Astrocyte (in vitro differentiated cells and primary cell): ENCODE measurements around the gene DOCK1.

Experiments
- EZH2 ChIP-seq: IDR thresholded peaks from 2 replicates; pipeline ENCODE4 v1.6.1; 2012; ENCODE audit warnings: mild to moderate bottlenecking, low read length, inconsistent platforms; ENCODE audit not compliant: insufficient read depth
- TF ChIP-seq, protein P1 (sequence below): IDR thresholded peaks from 2 replicates; pipeline ENCODE4 v1.5.1; 2011; ENCODE audit warnings: low read depth, mild to moderate bottlenecking, inconsistent platforms, low read length, moderate library complexity; ENCODE audit not compliant: insufficient read depth

DNA sequence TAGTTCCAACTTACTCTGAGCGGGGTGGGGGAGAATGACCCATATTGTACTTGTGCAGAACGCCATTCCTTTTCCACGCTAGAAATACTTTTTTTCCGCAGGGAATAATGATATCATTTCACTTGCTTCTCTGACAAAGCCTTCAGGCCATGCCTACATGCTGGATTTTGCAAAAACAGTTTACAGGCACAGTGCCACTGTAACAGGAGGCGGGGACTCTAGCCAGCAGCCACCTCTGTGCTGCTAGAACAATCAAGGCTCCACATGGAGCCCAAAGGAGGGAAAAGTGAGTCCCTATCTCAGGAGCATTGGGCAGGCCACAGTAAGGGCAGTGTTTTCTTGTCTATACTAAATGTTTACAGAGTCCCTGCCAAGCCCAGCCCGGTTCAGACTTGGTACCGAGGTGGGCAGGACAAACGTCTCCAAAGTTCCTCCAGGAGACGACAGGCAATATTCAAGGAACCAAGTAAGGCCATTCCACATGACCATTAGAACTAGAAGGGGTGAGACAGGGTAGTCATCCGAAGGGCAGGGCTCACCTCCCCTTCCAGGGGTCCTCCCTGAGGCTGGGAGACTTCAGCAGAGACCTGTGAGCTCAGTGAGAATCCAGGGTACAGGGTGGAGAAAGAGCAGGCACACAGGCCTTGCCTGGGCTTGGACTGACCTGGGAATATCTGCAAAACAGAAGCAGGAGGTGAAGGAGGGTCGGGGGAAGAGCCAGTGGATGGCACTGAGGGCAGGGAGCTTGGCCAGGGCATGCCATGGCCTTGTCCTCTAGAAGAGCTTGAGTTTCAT is 553.0 kb downstream of the DOCK1 start:
- TF ChIP-seq, protein P1, sequence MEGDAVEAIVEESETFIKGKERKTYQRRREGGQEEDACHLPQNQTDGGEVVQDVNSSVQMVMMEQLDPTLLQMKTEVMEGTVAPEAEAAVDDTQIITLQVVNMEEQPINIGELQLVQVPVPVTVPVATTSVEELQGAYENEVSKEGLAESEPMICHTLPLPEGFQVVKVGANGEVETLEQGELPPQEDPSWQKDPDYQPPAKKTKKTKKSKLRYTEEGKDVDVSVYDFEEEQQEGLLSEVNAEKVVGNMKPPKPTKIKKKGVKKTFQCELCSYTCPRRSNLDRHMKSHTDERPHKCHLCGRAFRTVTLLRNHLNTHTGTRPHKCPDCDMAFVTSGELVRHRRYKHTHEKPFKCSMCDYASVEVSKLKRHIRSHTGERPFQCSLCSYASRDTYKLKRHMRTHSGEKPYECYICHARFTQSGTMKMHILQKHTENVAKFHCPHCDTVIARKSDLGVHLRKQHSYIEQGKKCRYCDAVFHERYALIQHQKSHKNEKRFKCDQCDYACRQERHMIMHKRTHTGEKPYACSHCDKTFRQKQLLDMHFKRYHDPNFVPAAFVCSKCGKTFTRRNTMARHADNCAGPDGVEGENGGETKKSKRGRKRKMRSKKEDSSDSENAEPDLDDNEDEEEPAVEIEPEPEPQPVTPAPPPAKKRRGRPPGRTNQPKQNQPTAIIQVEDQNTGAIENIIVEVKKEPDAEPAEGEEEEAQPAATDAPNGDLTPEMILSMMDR: no peak
- TF ChIP-seq EZH2: no peak
